Small intestine (tissue), 16 donors: ENCODE results near the gene RAD51B. TPM values are rescaled to one million over a fixed set of nuclear protein-coding genes. Genes with fewer than 3 reads are reported as not detected.
A peak's percentile ranks its signal among the peaks of the same experiment; 100 is the strongest.

Source experiments
- DNase-seq, 2 donors: peaks; one replicate each; pipeline versions ENCODE4 v3.0.0 to v3.0.0-alpha.2; 2013
- FAIRE-seq: peaks from 2 replicates; lab custom pipeline; 2012; peaks lifted over from hg19 to GRCh38; lab: Jason Lieb, UNC
- H3K27ac ChIP-seq, 3 donors: one replicate each; pipeline ENCODE4 v1.5.1; 2013; ENCODE audit warnings: low read length in 2 of 3, mild to moderate bottlenecking in 2 of 3, control low read depth in 1 of 3, inconsistent platforms in 1 of 3, low read depth in 1 of 3, moderate library complexity in 1 of 3
- H3K27me3 ChIP-seq, 3 donors: one replicate each; pipeline ENCODE4 v1.6.1; 2013; ENCODE audit warnings: low read length in 3 of 3, inconsistent platforms in 1 of 3; ENCODE audit not compliant: control insufficient read depth in 3 of 3, insufficient read depth in 3 of 3
- H3K36me3 ChIP-seq, 3 donors: one replicate each; pipeline ENCODE4 v1.6.1; 2013; ENCODE audit warnings: low read length in 3 of 3, inconsistent platforms in 1 of 3, low read depth in 1 of 3, mild to moderate bottlenecking in 1 of 3, moderate library complexity in 1 of 3; ENCODE audit not compliant: control insufficient read depth in 3 of 3, insufficient read depth in 2 of 3
- H3K4me1 ChIP-seq, 3 donors: one replicate each; pipeline ENCODE4 v1.6.1; 2013; ENCODE audit warnings: low read length in 2 of 3, inconsistent platforms in 1 of 3, low read depth in 1 of 3, mild to moderate bottlenecking in 1 of 3, moderate library complexity in 1 of 3; ENCODE audit not compliant: control insufficient read depth in 3 of 3, insufficient read depth in 2 of 3
- H3K4me3 ChIP-seq, 3 donors: one replicate each; pipeline ENCODE4 v1.5.1; 2013; ENCODE audit warnings: low read length in 3 of 3, control low read depth in 1 of 3, inconsistent platforms in 1 of 3, low read depth in 1 of 3, mild to moderate bottlenecking in 1 of 3, moderate library complexity in 1 of 3
- H3K9me3 ChIP-seq, 2 donors: one replicate each; pipeline ENCODE4 v1.6.1; 2013; ENCODE audit warnings: low read depth in 1 of 2, low read length in 1 of 2; ENCODE audit not compliant: control insufficient read depth in 2 of 2, insufficient read depth in 1 of 2
- WGBS, 3 donors: extraction: QIAGEN DNeasy Blood & Tissue Kit; methylation state at CpG; one replicate each; pipeline ENCODE4 v1.1.7; 2013; 5-methylcytosine and 5-hydroxymethylcytosine counted together
- long read RNA-seq, 10 donors: transcript quantifications; one replicate each; lab custom pipeline, GENCODE V29; 2026
- polyA plus RNA-seq, 4 donors: library from polyadenylated mRNA; stranded (reverse) in 3 of 4; unstranded in 1 of 4; fragments of 200-250 nt in 3 of 4; fragments of 120-200 nt in 1 of 4; gene quantifications; one replicate each; pipeline versions ENCODE4 v1.2.1 to v1.2.3, GENCODE V29; 2013
- donor health status: healthy with polysubstance abuse.
- donor health status: control.
- donor health status: control.
- donor health status: Bipolar disorder and iron deficiency.
- donor health status: healthy.

RAD51B gene
- 1 to 10 TPM; 1.1 to 9.0 (median 4.1) TPM for polyA plus RNA-seq
- long read RNA-seq, donor 1: 0 reads
- long read RNA-seq, donor 2: 0 reads
- long read RNA-seq, donor 3: 0 reads
- long read RNA-seq, donor 4: 0 reads
- long read RNA-seq, donor 5: 0 reads
- long read RNA-seq, donor 6, partial matches to known transcripts: 0 of 1 reads
- long read RNA-seq, donor 6, other reads (novel, unspliced or antisense): 0 of 1 reads
- long read RNA-seq, donor 7: 0 reads
- long read RNA-seq, donor 8: 0 reads
- long read RNA-seq, donor 9, partial matches to known transcripts: 0 of 1 reads
- long read RNA-seq, donor 9, other reads (novel, unspliced or antisense): 0 of 1 reads
- long read RNA-seq, donor 10, partial matches to known transcripts: 0 of 1 reads
- long read RNA-seq, donor 10, other reads (novel, unspliced or antisense): 0 of 1 reads

- H3K9me3 ChIP-seq: no peaks in the 10 kb centered on the region
- WGBS, 3 donors: 0 to 1% (median 1%) methylated on average over 30 of the region's 30 CpGs
- peaks cover 0 to 27% (median 4%) of the 10 kb centered on the region in 3 donors for H3K4me1 ChIP-seq
- H3K27me3 ChIP-seq: no peaks in the 10 kb centered on the region
- DNase-seq (peak; percentile 90 to 94), FAIRE-seq (no peak)
- H3K27ac ChIP-seq: peak within 1 kb of the TSS; percentile 51 to 99 (median 71)
- no peaks in the 10 kb centered on the region for H3K36me3 ChIP-seq
- peak within 1 kb of the TSS; percentile 56 to 97 (median 86) for H3K4me3 ChIP-seq
These were observed at the start of gene RAD51B for GRCh38 chr14:67819563-67820421. Gene RAD51B, plus strand, starts transcription at chr14:67819779.

DNA sequence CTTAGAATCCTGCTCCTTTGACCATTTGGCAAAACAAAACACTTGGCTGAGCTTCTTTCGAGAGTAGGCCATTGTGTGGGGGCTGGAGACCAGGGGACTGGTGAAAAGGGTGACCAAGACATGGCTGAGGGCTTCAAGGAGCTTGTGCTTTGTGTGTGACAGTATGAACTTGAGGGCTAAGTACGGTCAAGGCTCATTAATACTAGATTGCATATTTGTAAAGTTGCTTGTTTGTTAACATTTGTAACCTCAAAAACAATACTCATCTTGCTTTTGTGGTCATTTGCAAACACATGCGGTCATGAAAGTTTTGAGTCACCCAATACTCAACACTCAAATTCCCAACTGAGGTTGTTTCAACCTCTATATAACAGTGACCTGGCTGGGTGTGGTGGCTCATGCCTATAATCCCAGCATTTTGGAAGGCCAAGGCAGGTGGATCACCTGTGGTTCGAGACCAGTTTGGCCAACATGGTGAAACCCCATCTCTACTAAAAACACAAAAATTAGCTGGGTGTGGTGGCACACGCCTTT, 45.7 kb upstream of the RAD51B start:
- DNase-seq: no peak
- peaks cover 26 to 65% (median 56%) of the 10 kb centered on the region in 3 donors for H3K36me3 ChIP-seq
- H3K4me3 ChIP-seq: no peak overlapping the region
- H3K4me1 ChIP-seq: no peaks in the 10 kb centered on the region
- H3K9me3 ChIP-seq: no peaks in the 10 kb centered on the region
- no peak overlapping the region for H3K27ac ChIP-seq
- WGBS, 3 donors: 90 to 98% (median 95%) methylated on average over 5 of the region's 5 CpGs
- no peaks in the 10 kb centered on the region for H3K27me3 ChIP-seq
- FAIRE-seq: no peak

- no peak for FAIRE-seq
- peaks cover 28 to 61% (median 50%) of the 10 kb centered on the region in 3 donors for H3K36me3 ChIP-seq
- 72 to 87% (median 72%) methylated on average over 4 of the region's 4 CpGs for whole genome bisulfite sequencing, 3 donors
These were observed 42.8 kb upstream of the RAD51B start for GRCh38 chr14:67776653-67777322.

GRCh38 chr14:67778792-67779191, 40.8 kb upstream of the RAD51B start:
- no peak for DNase-seq
- no peaks in the 10 kb centered on the region for H3K27me3 ChIP-seq
- peaks cover 30 to 54% (median 42%) of the 10 kb centered on the region in 3 donors for H3K36me3 ChIP-seq
- 88 to 91% (median 90%) methylated on average over 1 of the region's 1 CpG for whole genome bisulfite sequencing, 3 donors
- no peaks in the 10 kb centered on the region for H3K4me1 ChIP-seq
- no peak overlapping the region for H3K4me3 ChIP-seq
- no peak for FAIRE-seq
- no peaks in the 10 kb centered on the region for H3K9me3 ChIP-seq
- no peak overlapping the region for H3K27ac ChIP-seq

More at GRCh38 chr14:67776653-67777322, 42.8 kb upstream of the RAD51B start:
- Histone ChIP-seq H3K4me3 (no peak overlapping the region), H3K9me3 (no peaks in the 10 kb centered on the region), H3K27me3 (no peaks in the 10 kb centered on the region), H3K27ac (no peak overlapping the region), H3K4me1 (no peaks in the 10 kb centered on the region)
- no peak for DNase-seq

DNA sequence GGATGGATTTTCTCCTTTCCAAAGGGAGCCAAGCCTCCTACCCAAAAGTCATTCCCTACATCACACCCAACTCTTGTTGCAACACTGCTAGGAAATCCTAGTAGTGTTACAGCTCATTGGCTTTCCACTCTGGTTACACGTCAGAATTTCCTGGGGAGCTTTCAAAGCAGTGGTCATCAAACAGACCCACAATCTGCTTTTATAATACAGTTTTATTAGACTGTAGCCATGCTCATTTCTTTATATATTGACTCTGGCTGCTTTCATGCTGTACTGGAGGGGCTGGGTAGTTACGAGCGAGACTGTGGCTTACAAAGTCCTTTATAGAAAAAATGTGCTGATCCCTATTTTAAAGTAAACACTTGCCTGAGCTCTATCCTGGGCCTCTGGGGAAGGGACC, 37.5 kb upstream of the RAD51B start:
- no peaks in the 10 kb centered on the region for H3K9me3 ChIP-seq
- no peak for DNase-seq
- 61 to 84% (median 82%) methylated on average over 3 of the region's 3 CpGs for WGBS, 3 donors
- peaks cover 31 to 54% (median 32%) of the 10 kb centered on the region in 3 donors for H3K36me3 ChIP-seq
- no peak for FAIRE-seq
- H3K27ac ChIP-seq: no peak overlapping the region
- H3K4me1 ChIP-seq: no peaks in the 10 kb centered on the region
- H3K4me3 ChIP-seq: no peak overlapping the region
- no peaks in the 10 kb centered on the region for H3K27me3 ChIP-seq

DNA sequence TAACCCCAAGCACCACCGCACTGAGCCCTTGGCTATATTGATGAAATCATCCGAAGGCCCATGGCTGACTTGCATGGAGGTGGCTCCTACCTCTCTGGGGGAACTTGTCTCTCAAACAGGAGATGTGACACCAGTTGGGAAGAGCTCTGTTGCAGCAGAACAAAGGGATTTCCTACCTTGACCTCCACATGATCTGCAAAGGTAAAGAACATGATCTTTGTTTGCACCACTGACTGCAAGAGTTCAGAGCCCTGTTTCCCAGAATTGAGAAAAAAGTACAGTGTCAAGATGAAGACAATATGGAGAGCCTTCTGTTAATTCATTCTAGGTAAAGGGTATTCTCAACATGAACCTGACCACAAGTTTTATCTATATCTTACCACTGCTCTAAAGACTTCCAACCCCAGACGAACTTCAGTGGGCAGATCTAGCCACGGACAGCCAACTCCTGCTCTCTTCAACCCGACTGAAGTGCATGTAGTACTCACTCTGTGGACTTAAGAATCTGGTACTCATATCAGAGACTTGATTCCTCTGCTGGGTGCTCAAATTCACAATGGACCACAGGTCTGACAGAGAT, 35.2 kb upstream of the RAD51B start:
- Histone ChIP-seq H3K27me3 (no peaks in the 10 kb centered on the region), H3K9me3 (no peaks in the 10 kb centered on the region), H3K27ac (no peak overlapping the region), H3K36me3 (peaks cover 30 to 51% (median 36%) of the 10 kb centered on the region in 3 donors), H3K4me1 (no peaks in the 10 kb centered on the region), H3K4me3 (no peak overlapping the region)
- no peak for FAIRE-seq
- 89 to 94% (median 91%) methylated on average over 5 of the region's 5 CpGs for WGBS, 3 donors
- DNase-seq: no peak

DNA sequence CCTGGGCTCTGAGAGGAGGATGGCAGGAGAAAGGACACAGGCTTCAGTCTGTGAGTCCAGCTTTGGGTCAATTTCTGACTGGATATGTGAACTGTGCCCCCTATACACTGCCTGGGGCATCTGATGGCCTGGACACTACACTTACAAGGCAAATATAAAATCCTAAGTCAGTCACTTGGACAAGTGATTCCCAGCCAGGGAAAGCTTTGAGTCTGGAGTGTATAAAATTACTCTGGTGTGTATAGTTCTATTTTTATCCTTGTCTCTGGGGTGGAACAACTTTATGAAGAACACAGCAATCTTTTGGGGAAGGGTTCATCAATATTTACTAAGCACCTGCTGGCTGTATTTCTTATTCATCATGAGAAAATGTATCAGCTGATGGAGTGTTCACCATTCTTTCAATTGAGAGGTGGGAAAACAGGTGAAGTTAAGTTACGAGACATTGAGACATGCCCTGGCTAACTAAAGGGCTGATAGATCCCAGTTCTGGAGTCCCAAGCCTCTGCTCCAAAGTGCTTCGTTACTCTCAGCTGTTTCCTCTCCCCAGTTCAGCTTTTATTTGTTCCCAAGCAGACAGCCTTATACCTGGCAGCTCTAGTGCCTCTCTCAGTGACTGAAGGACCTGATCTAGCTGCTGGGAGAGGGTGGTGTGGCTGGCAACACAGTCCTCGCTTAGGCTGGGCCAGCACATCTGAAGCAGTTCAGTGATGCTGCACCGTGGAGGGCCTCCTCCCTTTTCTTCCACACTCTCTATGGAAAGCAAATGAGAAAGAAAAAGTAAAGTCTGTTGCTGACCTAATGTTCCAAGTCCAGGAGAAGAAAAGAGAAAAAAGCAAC, 34.1 kb upstream of the RAD51B start:
- no peak overlapping the region for H3K27ac ChIP-seq
- WGBS, 3 donors: 95 to 96% (median 95%) methylated on average over 4 of the region's 4 CpGs
- no peaks in the 10 kb centered on the region for H3K9me3 ChIP-seq
- H3K36me3 ChIP-seq: peaks cover 30 to 47% (median 37%) of the 10 kb centered on the region in 3 donors
- H3K4me3 ChIP-seq: no peak overlapping the region
- no peak for DNase-seq
- no peak for FAIRE-seq
- no peaks in the 10 kb centered on the region for H3K4me1 ChIP-seq
- H3K27me3 ChIP-seq: no peaks in the 10 kb centered on the region
